ENCODE data around the gene HDAC4.

Gene HDAC4

DNA sequence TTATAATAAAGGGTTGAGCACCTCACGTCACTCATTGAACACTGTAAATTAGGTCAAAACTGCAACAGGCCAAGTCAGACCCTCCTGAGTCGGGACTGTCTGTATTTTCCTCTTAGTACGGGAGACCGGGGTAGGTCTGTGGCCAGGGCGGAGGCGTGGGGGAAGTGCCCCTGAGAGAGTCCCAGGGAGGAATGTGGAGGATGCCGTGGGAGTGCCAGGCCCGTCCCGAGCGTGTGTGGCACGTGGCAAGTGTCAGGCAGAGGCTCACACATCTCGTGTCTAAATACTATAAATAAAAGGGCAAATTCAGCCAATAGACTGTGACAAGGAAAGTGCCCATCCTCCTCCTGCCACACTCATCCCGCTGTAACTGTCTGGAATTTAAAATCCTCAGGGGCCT lies 6.3 kb upstream of the HDAC4 start:
- WGBS (ENCODE audit: extremely low coverage, insufficient coverage, insufficient read length) = no CpG with 5 or more reads among the region's 13 CpGs
- H2BK12ac ChIP-seq (ENCODE audit: low read length) = no peak overlapping the region
- H3K4ac ChIP-seq (ENCODE audit: low read depth, low read length) = no peak overlapping the region
- H3K18ac ChIP-seq (ENCODE audit: low read length) = no peak overlapping the region
- H2BK120ac ChIP-seq (ENCODE audit: insufficient read depth, low read length, poor library complexity) = no peak overlapping the region
- H4K8ac ChIP-seq (ENCODE audit: low read depth, low read length) = no peak overlapping the region
- no peak overlapping the region for H3K14ac ChIP-seq (ENCODE audit: low read length)
- no peaks in the 10 kb centered on the region for H3K79me2 ChIP-seq (ENCODE audit: control insufficient read depth, insufficient read depth, low read length, poor library complexity)
- no peak overlapping the region for H3K4me3 ChIP-seq (ENCODE audit: low read depth, low read length)
- no peaks in the 10 kb centered on the region for H3K36me3 ChIP-seq (ENCODE audit: control insufficient read depth in 1 of 2, insufficient read depth in 2 of 2, low read length in 2 of 2)
- no peak overlapping the region for H3K27ac ChIP-seq (ENCODE audit: low read depth, low read length)
- H3K27me3 ChIP-seq (ENCODE audit: insufficient read depth, low read length) = no peaks in the 10 kb centered on the region
- H3K4me2 ChIP-seq (ENCODE audit: low read length) = no peak overlapping the region
- H3K9me3 ChIP-seq (ENCODE audit: insufficient read depth, low read depth, low read length) = peaks cover 5% of the 10 kb centered on the region
- no peak overlapping the region for H2AFZ ChIP-seq (ENCODE audit: insufficient read depth, low read length, poor library complexity)
- no peak overlapping the region for H4K91ac ChIP-seq (ENCODE audit: low read depth, low read length)
- H3K23ac ChIP-seq (ENCODE audit: low read length) = no peak overlapping the region
- H2AK5ac ChIP-seq (ENCODE audit: low read length) = no peak overlapping the region
- no peaks in the 10 kb centered on the region for H3K79me1 ChIP-seq (ENCODE audit: low read length)
- no peak for DNase-seq
- H4K12ac ChIP-seq (ENCODE audit: low read depth, low read length) = no peak overlapping the region
- no peak overlapping the region for H3K9ac ChIP-seq (ENCODE audit: low read length)
- no peaks in the 10 kb centered on the region for H3K4me1 ChIP-seq (ENCODE audit: control insufficient read depth in 1 of 2, insufficient read depth in 2 of 2, low read length in 2 of 2)
- no peak overlapping the region for H2BK5ac ChIP-seq (ENCODE audit: low read depth, low read length, poor library complexity)

DNA sequence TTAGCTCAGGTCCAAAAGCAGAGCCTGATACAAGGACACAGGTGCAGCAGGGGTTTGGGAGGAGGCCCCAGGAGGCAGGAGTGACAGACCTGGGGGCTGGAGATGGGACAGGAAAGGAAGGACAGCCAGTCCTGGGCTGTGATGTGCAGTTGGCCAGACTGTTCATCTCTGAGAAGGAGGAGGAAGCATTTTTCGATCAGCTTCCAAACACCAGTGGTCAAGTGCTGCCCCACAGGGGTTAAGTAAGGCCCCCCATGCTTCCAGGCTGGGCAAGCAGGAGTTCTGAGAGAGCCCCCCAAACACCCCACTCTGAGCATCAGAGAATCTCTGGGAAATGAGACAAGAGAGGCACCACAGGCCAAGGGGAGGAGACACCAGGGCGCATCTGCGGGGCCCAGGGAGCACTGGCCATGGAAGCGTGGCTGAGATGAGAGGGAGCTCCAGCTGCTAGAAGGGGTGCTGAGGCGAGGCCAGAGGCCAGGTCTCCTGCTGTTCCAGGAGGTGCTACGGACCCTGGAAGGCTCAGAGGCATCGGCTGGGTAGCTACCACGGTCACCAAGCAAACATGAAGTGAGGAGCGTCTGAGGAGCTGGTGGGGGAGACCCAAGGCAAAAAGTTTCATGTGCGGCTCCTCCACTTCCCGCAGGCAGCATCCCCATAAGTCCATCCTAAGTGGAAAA lies 5.6 kb upstream of the HDAC4 start:
- Histone ChIP-seq H3K36me3 (ENCODE audit: control insufficient read depth in 1 of 2, insufficient read depth in 2 of 2, low read length in 2 of 2) (no peaks in the 10 kb centered on the region), H3K14ac (ENCODE audit: low read length) (no peak overlapping the region), H4K91ac (ENCODE audit: low read depth, low read length) (no peak overlapping the region), H2AK5ac (ENCODE audit: low read length) (no peak overlapping the region), H3K4me2 (ENCODE audit: low read length) (no peak overlapping the region), H2AFZ (ENCODE audit: insufficient read depth, low read length, poor library complexity) (no peak overlapping the region), H3K23ac (ENCODE audit: low read length) (no peak overlapping the region), H2BK120ac (ENCODE audit: insufficient read depth, low read length, poor library complexity) (no peak overlapping the region), H3K18ac (ENCODE audit: low read length) (no peak overlapping the region), H2BK12ac (ENCODE audit: low read length) (no peak overlapping the region), H3K9ac (ENCODE audit: low read length) (no peak overlapping the region), H4K12ac (ENCODE audit: low read depth, low read length) (no peak overlapping the region), H3K4ac (ENCODE audit: low read depth, low read length) (no peak overlapping the region), H3K4me1 (ENCODE audit: control insufficient read depth in 1 of 2, insufficient read depth in 2 of 2, low read length in 2 of 2) (peaks cover 0 to 2% of the 10 kb centered on the region in 2 experiments), H3K79me1 (ENCODE audit: low read length) (peaks cover 5% of the 10 kb centered on the region), H3K4me3 (ENCODE audit: low read depth, low read length) (no peak overlapping the region), H3K9me3 (ENCODE audit: insufficient read depth, low read depth, low read length) (no peaks in the 10 kb centered on the region), H3K79me2 (ENCODE audit: control insufficient read depth, insufficient read depth, low read length, poor library complexity) (peaks cover 4% of the 10 kb centered on the region), H3K27ac (ENCODE audit: low read depth, low read length) (no peak overlapping the region), H3K27me3 (ENCODE audit: insufficient read depth, low read length) (no peaks in the 10 kb centered on the region), H4K8ac (ENCODE audit: low read depth, low read length) (no peak overlapping the region), H2BK5ac (ENCODE audit: low read depth, low read length, poor library complexity) (no peak overlapping the region)
- WGBS (ENCODE audit: extremely low coverage, insufficient coverage, insufficient read length) = no CpG with 5 or more reads among the region's 11 CpGs
- no peak for DNase-seq

DNA sequence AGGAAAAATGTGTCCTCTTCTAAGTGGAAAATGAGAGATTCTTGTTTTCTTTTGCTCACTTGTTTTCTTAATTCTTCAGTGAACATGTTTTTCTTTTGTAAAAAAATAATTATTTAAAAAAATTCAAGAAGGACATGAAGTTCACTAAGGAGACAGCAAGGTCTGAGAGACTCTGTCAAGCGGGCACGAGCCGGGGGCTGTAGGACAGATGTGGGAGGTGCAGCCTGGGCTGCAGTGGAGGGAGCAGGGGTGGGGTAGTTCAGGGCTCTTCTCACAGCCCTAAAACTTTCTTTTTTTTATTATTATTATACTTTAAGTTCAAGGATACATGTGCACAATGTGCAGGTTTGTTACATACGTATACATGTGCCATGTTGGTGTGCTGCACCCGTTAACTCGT lies 4.3 kb upstream of the HDAC4 start:
- Histone ChIP-seq H3K79me1 (ENCODE audit: low read length) (peaks cover 8% of the 10 kb centered on the region), H3K9me3 (ENCODE audit: insufficient read depth, low read depth, low read length) (no peaks in the 10 kb centered on the region), H3K36me3 (ENCODE audit: control insufficient read depth in 1 of 2, insufficient read depth in 2 of 2, low read length in 2 of 2) (no peaks in the 10 kb centered on the region), H2BK5ac (ENCODE audit: low read depth, low read length, poor library complexity) (no peak overlapping the region), H3K4me2 (ENCODE audit: low read length) (no peak overlapping the region), H3K14ac (ENCODE audit: low read length) (no peak overlapping the region), H3K4ac (ENCODE audit: low read depth, low read length) (no peak overlapping the region), H3K4me3 (ENCODE audit: low read depth, low read length) (no peak overlapping the region), H4K12ac (ENCODE audit: low read depth, low read length) (no peak overlapping the region), H3K27ac (ENCODE audit: low read depth, low read length) (no peak overlapping the region), H2BK12ac (ENCODE audit: low read length) (no peak overlapping the region), H4K91ac (ENCODE audit: low read depth, low read length) (no peak overlapping the region), H2AFZ (ENCODE audit: insufficient read depth, low read length, poor library complexity) (no peak overlapping the region), H3K79me2 (ENCODE audit: control insufficient read depth, insufficient read depth, low read length, poor library complexity) (peaks cover 6% of the 10 kb centered on the region), H3K27me3 (ENCODE audit: insufficient read depth, low read length) (no peaks in the 10 kb centered on the region), H3K4me1 (ENCODE audit: control insufficient read depth in 1 of 2, insufficient read depth in 2 of 2, low read length in 2 of 2) (peaks cover 0 to 2% of the 10 kb centered on the region in 2 experiments), H3K23ac (ENCODE audit: low read length) (no peak overlapping the region), H2BK120ac (ENCODE audit: insufficient read depth, low read length, poor library complexity) (no peak overlapping the region), H3K18ac (ENCODE audit: low read length) (no peak overlapping the region), H4K8ac (ENCODE audit: low read depth, low read length) (no peak overlapping the region), H3K9ac (ENCODE audit: low read length) (no peak overlapping the region), H2AK5ac (ENCODE audit: low read length) (no peak overlapping the region)
- no peak for DNase-seq
- no CpG with 5 or more reads among the region's 6 CpGs for WGBS (ENCODE audit: extremely low coverage, insufficient coverage, insufficient read length)

- H4K91ac ChIP-seq (ENCODE audit: low read depth, low read length) = no peak overlapping the region
- no peak overlapping the region for H2BK120ac ChIP-seq (ENCODE audit: insufficient read depth, low read length, poor library complexity)
- H3K4me1 ChIP-seq (ENCODE audit: control insufficient read depth in 1 of 2, insufficient read depth in 2 of 2, low read length in 2 of 2) = peaks cover 2% of the 10 kb centered on the region in 2 experiments
- peaks cover 8% of the 10 kb centered on the region for H3K79me1 ChIP-seq (ENCODE audit: low read length)
- H3K4me3 ChIP-seq (ENCODE audit: low read depth, low read length) = no peak overlapping the region
- H3K23ac ChIP-seq (ENCODE audit: low read length) = no peak overlapping the region
- no peak overlapping the region for H3K4ac ChIP-seq (ENCODE audit: low read depth, low read length)
- H3K9me3 ChIP-seq (ENCODE audit: insufficient read depth, low read depth, low read length) = no peaks in the 10 kb centered on the region
- no peak overlapping the region for H2AFZ ChIP-seq (ENCODE audit: insufficient read depth, low read length, poor library complexity)
- H4K8ac ChIP-seq (ENCODE audit: low read depth, low read length) = no peak overlapping the region
- H3K36me3 ChIP-seq (ENCODE audit: control insufficient read depth in 1 of 2, insufficient read depth in 2 of 2, low read length in 2 of 2) = no peaks in the 10 kb centered on the region
- no CpG with 5 or more reads among the region's 11 CpGs for WGBS (ENCODE audit: extremely low coverage, insufficient coverage, insufficient read length)
- peaks cover 9% of the 10 kb centered on the region for H3K79me2 ChIP-seq (ENCODE audit: control insufficient read depth, insufficient read depth, low read length, poor library complexity)
- no peaks in the 10 kb centered on the region for H3K27me3 ChIP-seq (ENCODE audit: insufficient read depth, low read length)
- H2BK12ac ChIP-seq (ENCODE audit: low read length) = no peak overlapping the region
- no peak overlapping the region for H3K9ac ChIP-seq (ENCODE audit: low read length)
- DNase-seq = no peak
- no peak overlapping the region for H3K18ac ChIP-seq (ENCODE audit: low read length)
- no peak overlapping the region for H2BK5ac ChIP-seq (ENCODE audit: low read depth, low read length, poor library complexity)
- no peak overlapping the region for H3K27ac ChIP-seq (ENCODE audit: low read depth, low read length)
- no peak overlapping the region for H4K12ac ChIP-seq (ENCODE audit: low read depth, low read length)
- H3K4me2 ChIP-seq (ENCODE audit: low read length) = no peak overlapping the region
- no peak overlapping the region for H2AK5ac ChIP-seq (ENCODE audit: low read length)
- H3K14ac ChIP-seq (ENCODE audit: low read length) = no peak overlapping the region
Observed at GRCh38 chr2:239402666-239403065, 1.8 kb upstream of the HDAC4 start.
